ENCODE data around the gene CACNA2D2.

GRCh38 chr3:50333744-50334328 is 169.6 kb downstream of the CACNA2D2 start:
- TF ChIP-seq CTCF (IDR thresholded peaks at IDR 0.05), result no peak
- TF ChIP-seq POLR2AphosphoS5 (IDR thresholded peaks at IDR 0.05; ENCODE audit: low read depth, low read length), result no peak
- TF ChIP-seq, protein P1, sequence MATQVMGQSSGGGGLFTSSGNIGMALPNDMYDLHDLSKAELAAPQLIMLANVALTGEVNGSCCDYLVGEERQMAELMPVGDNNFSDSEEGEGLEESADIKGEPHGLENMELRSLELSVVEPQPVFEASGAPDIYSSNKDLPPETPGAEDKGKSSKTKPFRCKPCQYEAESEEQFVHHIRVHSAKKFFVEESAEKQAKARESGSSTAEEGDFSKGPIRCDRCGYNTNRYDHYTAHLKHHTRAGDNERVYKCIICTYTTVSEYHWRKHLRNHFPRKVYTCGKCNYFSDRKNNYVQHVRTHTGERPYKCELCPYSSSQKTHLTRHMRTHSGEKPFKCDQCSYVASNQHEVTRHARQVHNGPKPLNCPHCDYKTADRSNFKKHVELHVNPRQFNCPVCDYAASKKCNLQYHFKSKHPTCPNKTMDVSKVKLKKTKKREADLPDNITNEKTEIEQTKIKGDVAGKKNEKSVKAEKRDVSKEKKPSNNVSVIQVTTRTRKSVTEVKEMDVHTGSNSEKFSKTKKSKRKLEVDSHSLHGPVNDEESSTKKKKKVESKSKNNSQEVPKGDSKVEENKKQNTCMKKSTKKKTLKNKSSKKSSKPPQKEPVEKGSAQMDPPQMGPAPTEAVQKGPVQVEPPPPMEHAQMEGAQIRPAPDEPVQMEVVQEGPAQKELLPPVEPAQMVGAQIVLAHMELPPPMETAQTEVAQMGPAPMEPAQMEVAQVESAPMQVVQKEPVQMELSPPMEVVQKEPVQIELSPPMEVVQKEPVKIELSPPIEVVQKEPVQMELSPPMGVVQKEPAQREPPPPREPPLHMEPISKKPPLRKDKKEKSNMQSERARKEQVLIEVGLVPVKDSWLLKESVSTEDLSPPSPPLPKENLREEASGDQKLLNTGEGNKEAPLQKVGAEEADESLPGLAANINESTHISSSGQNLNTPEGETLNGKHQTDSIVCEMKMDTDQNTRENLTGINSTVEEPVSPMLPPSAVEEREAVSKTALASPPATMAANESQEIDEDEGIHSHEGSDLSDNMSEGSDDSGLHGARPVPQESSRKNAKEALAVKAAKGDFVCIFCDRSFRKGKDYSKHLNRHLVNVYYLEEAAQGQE (IDR thresholded peaks at IDR 0.05; ENCODE audit: insufficient read depth in 1 of 2, low read depth in 2 of 2, low read length in 1 of 2), result no peak
